HFFc6 (cell line): ENCODE results near the gene FOXA2. TPM values are rescaled to one million over a fixed set of nuclear protein-coding genes. Genes with fewer than 3 reads are reported as not detected.

Experiments
- DNase-seq: peaks from one replicate; pipeline ENCODE4 v3.0.0-alpha.2; 2018
- H3K27ac Mint-ChIP-seq: 2 replicates; pipeline ENCODE4 v1.8.0; 2020; ENCODE audit warnings: mild to moderate bottlenecking, mixed read lengths
- H3K27me3 Mint-ChIP-seq: 2 replicates; pipeline ENCODE4 v1.8.0; 2021; ENCODE audit warnings: mild to moderate bottlenecking, moderate library complexity, mixed read lengths; ENCODE audit not compliant: insufficient read depth
- H3K36me3 Mint-ChIP-seq: 2 replicates; pipeline ENCODE4 v1.8.0; 2021; ENCODE audit warnings: low read depth, mixed read lengths
- H3K4me1 Mint-ChIP-seq: 2 replicates; pipeline ENCODE4 v1.8.0; 2020; ENCODE audit warnings: low read depth, mixed read lengths
- H3K4me3 Mint-ChIP-seq: 2 replicates; pipeline ENCODE4 v1.8.0; 2020; ENCODE audit warnings: mild to moderate bottlenecking, moderate library complexity, mixed read lengths
- H3K9me3 Mint-ChIP-seq: 2 replicates; pipeline ENCODE4 v1.8.0; 2020; ENCODE audit warnings: mild to moderate bottlenecking, mixed read lengths
- total RNA-seq, 6 experiments: library from RNA; stranded (reverse); fragmentation: NEBNext Ultra II Directional; extraction: Animal tissue kit (Norgen Biotek cat#: 25700); gene quantifications; 2 replicates in 1 of 6; 3 replicates in 5 of 6; pipeline ENCODE4 v1.2.3, GENCODE V29; 2021
- TF ChIP-seq, protein P1 (sequence below): fragments of 200-600 bp; sonication (generic); IDR thresholded peaks from 2 replicates; pipeline ENCODE4 v1.5.0; 2021; ENCODE audit warnings: antibody characterized with exemption, mild to moderate bottlenecking

FOXA2 gene
- total RNA-seq, 6 experiments from 2014 or later = not detected

DNA sequence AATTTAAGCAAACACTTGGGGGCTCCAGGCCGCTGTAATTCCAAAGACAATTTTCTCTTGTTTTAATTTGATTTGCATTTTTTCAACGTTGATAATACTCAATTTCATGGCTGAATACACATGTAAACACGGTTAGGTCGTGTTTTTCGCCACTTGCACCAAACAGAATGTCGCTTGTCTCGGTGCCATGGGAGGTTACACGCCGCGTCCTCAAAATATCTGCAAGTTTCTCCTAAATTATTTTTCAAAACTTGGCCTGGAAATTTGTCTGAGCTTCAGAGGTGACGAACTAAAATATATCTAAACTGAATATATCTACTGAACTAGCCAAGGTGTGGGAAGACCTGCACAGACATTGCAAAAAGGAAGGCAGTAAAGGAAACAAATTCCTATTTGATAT is 15.0 kb downstream of the FOXA2 start:
- H3K27ac Mint-ChIP-seq = no peak overlapping the region
- H3K9me3 Mint-ChIP-seq = no peaks in the 10 kb centered on the region
- no peak for DNase-seq
- TF ChIP-seq, protein P1, sequence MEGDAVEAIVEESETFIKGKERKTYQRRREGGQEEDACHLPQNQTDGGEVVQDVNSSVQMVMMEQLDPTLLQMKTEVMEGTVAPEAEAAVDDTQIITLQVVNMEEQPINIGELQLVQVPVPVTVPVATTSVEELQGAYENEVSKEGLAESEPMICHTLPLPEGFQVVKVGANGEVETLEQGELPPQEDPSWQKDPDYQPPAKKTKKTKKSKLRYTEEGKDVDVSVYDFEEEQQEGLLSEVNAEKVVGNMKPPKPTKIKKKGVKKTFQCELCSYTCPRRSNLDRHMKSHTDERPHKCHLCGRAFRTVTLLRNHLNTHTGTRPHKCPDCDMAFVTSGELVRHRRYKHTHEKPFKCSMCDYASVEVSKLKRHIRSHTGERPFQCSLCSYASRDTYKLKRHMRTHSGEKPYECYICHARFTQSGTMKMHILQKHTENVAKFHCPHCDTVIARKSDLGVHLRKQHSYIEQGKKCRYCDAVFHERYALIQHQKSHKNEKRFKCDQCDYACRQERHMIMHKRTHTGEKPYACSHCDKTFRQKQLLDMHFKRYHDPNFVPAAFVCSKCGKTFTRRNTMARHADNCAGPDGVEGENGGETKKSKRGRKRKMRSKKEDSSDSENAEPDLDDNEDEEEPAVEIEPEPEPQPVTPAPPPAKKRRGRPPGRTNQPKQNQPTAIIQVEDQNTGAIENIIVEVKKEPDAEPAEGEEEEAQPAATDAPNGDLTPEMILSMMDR = no peak
- H3K27me3 Mint-ChIP-seq = peaks cover 13% of the 10 kb centered on the region
- no peaks in the 10 kb centered on the region for H3K4me1 Mint-ChIP-seq
- H3K36me3 Mint-ChIP-seq = no peaks in the 10 kb centered on the region
- H3K4me3 Mint-ChIP-seq = no peak overlapping the region

- peaks cover 13% of the 10 kb centered on the region for H3K27me3 Mint-ChIP-seq
- no peak overlapping the region for H3K27ac Mint-ChIP-seq
- no peak overlapping the region for H3K4me3 Mint-ChIP-seq
- TF ChIP-seq, protein P1 = no peak
- no peaks in the 10 kb centered on the region for H3K9me3 Mint-ChIP-seq
- no peak for DNase-seq
- H3K36me3 Mint-ChIP-seq = no peaks in the 10 kb centered on the region
- H3K4me1 Mint-ChIP-seq = no peaks in the 10 kb centered on the region
Measured at GRCh38 chr20:22568872-22569344, 15.5 kb downstream of the FOXA2 start.

GRCh38 chr20:22567944-22568871 is 16.2 kb downstream of the FOXA2 start:
- no peak overlapping the region for H3K27ac Mint-ChIP-seq
- no peak for DNase-seq
- no peaks in the 10 kb centered on the region for H3K36me3 Mint-ChIP-seq
- H3K4me1 Mint-ChIP-seq = no peaks in the 10 kb centered on the region
- no peak overlapping the region for H3K4me3 Mint-ChIP-seq
- peaks cover 13% of the 10 kb centered on the region for H3K27me3 Mint-ChIP-seq
- TF ChIP-seq, protein P1 = no peak
- H3K9me3 Mint-ChIP-seq = no peaks in the 10 kb centered on the region

DNA sequence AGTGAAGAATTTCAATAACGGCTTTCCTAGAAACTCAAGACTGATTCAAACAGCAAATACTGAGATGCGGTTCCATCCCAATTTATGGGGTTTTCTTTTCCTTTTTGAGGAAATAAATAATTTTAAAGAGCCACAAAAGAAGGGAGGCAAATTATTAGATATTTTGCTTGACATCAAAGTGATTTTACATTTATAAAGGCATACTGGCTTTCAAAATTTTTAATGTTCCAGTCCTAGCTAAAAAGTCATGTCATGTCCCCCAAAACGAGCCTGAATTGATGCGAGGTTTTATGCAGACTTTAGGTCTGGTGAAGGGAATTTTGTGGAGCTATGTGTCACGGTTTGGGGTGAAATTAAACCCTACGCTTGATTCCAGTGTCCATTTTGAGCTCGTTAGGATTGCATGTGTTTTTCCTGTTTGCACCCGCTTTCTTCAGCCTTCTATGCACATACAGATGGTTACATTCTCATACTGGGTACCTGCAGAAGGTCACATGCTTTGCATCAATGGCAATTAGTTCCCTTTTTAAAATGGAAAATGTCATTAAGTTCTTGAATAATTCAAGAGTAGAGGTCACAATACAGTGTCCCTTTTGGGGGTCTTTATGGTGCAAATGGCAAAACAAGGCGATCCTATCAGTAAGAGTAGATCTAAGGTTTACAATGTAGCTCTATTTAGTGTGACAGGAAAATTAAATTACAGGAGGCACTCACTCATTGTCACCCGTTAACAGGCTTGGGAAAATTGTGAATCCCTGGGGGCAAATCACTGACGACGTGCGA is 17.3 kb downstream of the FOXA2 start:
- H3K4me3 Mint-ChIP-seq = no peak overlapping the region
- H3K27ac Mint-ChIP-seq = no peak overlapping the region
- H3K27me3 Mint-ChIP-seq = peaks cover 8% of the 10 kb centered on the region
- no peak for DNase-seq
- H3K4me1 Mint-ChIP-seq = no peaks in the 10 kb centered on the region
- TF ChIP-seq, protein P1 = no peak
- H3K36me3 Mint-ChIP-seq = no peaks in the 10 kb centered on the region
- H3K9me3 Mint-ChIP-seq = no peaks in the 10 kb centered on the region

GRCh38 chr20:22563062-22563965 is 21.1 kb downstream of the FOXA2 start:
- no peaks in the 10 kb centered on the region for H3K9me3 Mint-ChIP-seq
- no peaks in the 10 kb centered on the region for H3K36me3 Mint-ChIP-seq
- no peaks in the 10 kb centered on the region for H3K4me1 Mint-ChIP-seq
- TF ChIP-seq, protein P1 = no peak
- H3K27ac Mint-ChIP-seq = no peak overlapping the region
- H3K27me3 Mint-ChIP-seq = peaks cover 8% of the 10 kb centered on the region
- no peak overlapping the region for H3K4me3 Mint-ChIP-seq
- no peak for DNase-seq
